HEK293 (cell line): Measurements from ENCODE around the gene KDM5A.

Experiments
- CTCF ChIA-PET: fragments of 350-600 bp; formaldehyde crosslinking; extraction: SDS; loops from one replicate; lab custom pipeline; 2021; ENCODE audit warnings: antibody characterized with exemption; lab: Yijun Ruan, JAX
- POLR2A ChIA-PET: fragments of 300-600 bp; formaldehyde crosslinking; extraction: SDS; loops from one replicate; lab custom pipeline; 2020; ENCODE audit warnings: antibody characterized with exemption, inconsistent platforms; lab: Yijun Ruan, JAX
- H3K27ac ChIP-seq: fragments of 200-500 bp; sonication (Bioruptor generic); 2 replicates; pipeline ENCODE4 v1.5.1; 2014; ENCODE audit warnings: low read depth, low read length, control low read depth, inconsistent platforms; ENCODE audit errors: extremely low read depth
- H3K36me3 ChIP-seq, 2 experiments: fragments of 200-500 bp in 1 of 2; sonication (Bioruptor generic) in 1 of 2; 1 replicate in 1 of 2; 2 replicates in 1 of 2; pipeline ENCODE4 v1.5.1; 2014 to 2017; ENCODE audit warnings: inconsistent platforms in 2 of 2, low read length in 2 of 2; ENCODE audit not compliant: control insufficient read depth in 2 of 2, insufficient read depth in 1 of 2
- H3K4me1 ChIP-seq: fragments of 200-500 bp; sonication (Bioruptor generic); 2 replicates; pipeline ENCODE4 v1.5.1; 2014; ENCODE audit warnings: mild to moderate bottlenecking, low read length, inconsistent platforms; ENCODE audit not compliant: control insufficient read depth, insufficient read depth
- H3K4me3 ChIP-seq: 2 replicates; pipeline ENCODE4 v1.5.1; 2011; ENCODE audit warnings: low read depth, mild to moderate bottlenecking, control low read depth, low read length, moderate library complexity
- H3K9me3 ChIP-seq: fragments of 200-500 bp; sonication (Bioruptor generic); 2 replicates; pipeline ENCODE4 v1.5.1; 2014; ENCODE audit warnings: low read depth, low read length, inconsistent platforms; ENCODE audit not compliant: control insufficient read depth, insufficient read depth
- PRDM1 ChIP-seq: fragments of 450-650 bp; formaldehyde crosslinking; IDR thresholded peaks from 2 replicates; pipeline ENCODE4; 2016; ENCODE audit warnings: missing biosample characterization, missing genetic modification characterization
- SALL2 ChIP-seq: fragments of 450-650 bp; formaldehyde crosslinking; IDR thresholded peaks from 2 replicates; pipeline ENCODE4 v1.5.0; 2017; ENCODE audit warnings: missing biosample characterization, mild to moderate bottlenecking, missing genetic modification characterization, borderline replicate concordance
- SCRT2 ChIP-seq: fragments of 450-650 bp; formaldehyde crosslinking; IDR thresholded peaks from 2 replicates; pipeline ENCODE4 v1.5.1; 2016; ENCODE audit warnings: missing biosample characterization, missing genetic modification characterization
- ZNF335 ChIP-seq: fragments of 450-650 bp; formaldehyde crosslinking; conservative IDR thresholded peaks from 2 replicates; pipeline ENCODE4 v1.5.1; 2016; ENCODE audit warnings: missing biosample characterization, missing genetic modification characterization
- ZNF391 ChIP-seq: fragments of 450-650 bp; formaldehyde crosslinking; IDR thresholded peaks from 2 replicates; pipeline ENCODE4 v1.5.1; 2016; ENCODE audit warnings: low read depth, missing biosample characterization, missing genetic modification characterization, borderline replicate concordance
- ZNF48 ChIP-seq: fragments of 450-650 bp; formaldehyde crosslinking; IDR thresholded peaks from 2 replicates; pipeline ENCODE4 v1.5.1; 2016; ENCODE audit warnings: missing biosample characterization, missing genetic modification characterization
- ZNF530 ChIP-seq: fragments of 450-650 bp; formaldehyde crosslinking; IDR thresholded peaks from 2 replicates; pipeline ENCODE4 v1.5.1; 2016; ENCODE audit warnings: low read depth, missing biosample characterization, missing genetic modification characterization
- ZNF596 ChIP-seq: fragments of 450-650 bp; IDR thresholded peaks from 2 replicates; pipeline ENCODE4 v1.5.0; 2018; ENCODE audit warnings: missing biosample characterization, mild to moderate bottlenecking, missing genetic modification characterization, moderate library complexity
- ZNF776 ChIP-seq: fragments of 450-650 bp; formaldehyde crosslinking; IDR thresholded peaks from 2 replicates; pipeline ENCODE4 v1.5.0; 2017; ENCODE audit warnings: missing biosample characterization, missing genetic modification characterization, borderline replicate concordance
- ZNF777 ChIP-seq: fragments of 450-650 bp; formaldehyde crosslinking; IDR thresholded peaks from 2 replicates; pipeline ENCODE4 v1.5.1; 2017; ENCODE audit warnings: missing biosample characterization, missing genetic modification characterization, borderline replicate concordance
- ZNF785 ChIP-seq: fragments of 450-650 bp; formaldehyde crosslinking; IDR thresholded peaks from 2 replicates; pipeline ENCODE4 v1.5.1; 2016; ENCODE audit warnings: missing biosample characterization, missing genetic modification characterization
- TF ChIP-seq, protein P1 (sequence below): fragments of 450-650 bp; formaldehyde crosslinking; IDR thresholded peaks from 2 replicates; pipeline ENCODE4 v1.5.1; 2016; ENCODE audit warnings: missing biosample characterization, missing genetic modification characterization
- TF ChIP-seq, protein P2 (sequence below): fragments of 450-650 bp; formaldehyde crosslinking; IDR thresholded peaks from 2 replicates; pipeline ENCODE4 v1.5.1; 2016; ENCODE audit warnings: missing biosample characterization, missing genetic modification characterization, borderline replicate concordance
- TF ChIP-seq, protein P3 (sequence below): fragments of 450-650 bp; formaldehyde crosslinking; conservative IDR thresholded peaks from 2 replicates; pipeline ENCODE4 v1.5.1; 2016; ENCODE audit warnings: low read depth, missing biosample characterization, missing genetic modification characterization
- TF ChIP-seq, protein P4 (sequence below): fragments of 450-650 bp; formaldehyde crosslinking; IDR thresholded peaks from 2 replicates; pipeline ENCODE4 v1.5.1; 2017; ENCODE audit warnings: missing biosample characterization, missing genetic modification characterization
- TF ChIP-seq, protein P5 (sequence below): fragments of 450-650 bp; formaldehyde crosslinking; IDR thresholded peaks from 2 replicates; pipeline ENCODE4 v1.5.0; 2017; ENCODE audit warnings: missing biosample characterization, missing genetic modification characterization, borderline replicate concordance

Gene KDM5A

DNA sequence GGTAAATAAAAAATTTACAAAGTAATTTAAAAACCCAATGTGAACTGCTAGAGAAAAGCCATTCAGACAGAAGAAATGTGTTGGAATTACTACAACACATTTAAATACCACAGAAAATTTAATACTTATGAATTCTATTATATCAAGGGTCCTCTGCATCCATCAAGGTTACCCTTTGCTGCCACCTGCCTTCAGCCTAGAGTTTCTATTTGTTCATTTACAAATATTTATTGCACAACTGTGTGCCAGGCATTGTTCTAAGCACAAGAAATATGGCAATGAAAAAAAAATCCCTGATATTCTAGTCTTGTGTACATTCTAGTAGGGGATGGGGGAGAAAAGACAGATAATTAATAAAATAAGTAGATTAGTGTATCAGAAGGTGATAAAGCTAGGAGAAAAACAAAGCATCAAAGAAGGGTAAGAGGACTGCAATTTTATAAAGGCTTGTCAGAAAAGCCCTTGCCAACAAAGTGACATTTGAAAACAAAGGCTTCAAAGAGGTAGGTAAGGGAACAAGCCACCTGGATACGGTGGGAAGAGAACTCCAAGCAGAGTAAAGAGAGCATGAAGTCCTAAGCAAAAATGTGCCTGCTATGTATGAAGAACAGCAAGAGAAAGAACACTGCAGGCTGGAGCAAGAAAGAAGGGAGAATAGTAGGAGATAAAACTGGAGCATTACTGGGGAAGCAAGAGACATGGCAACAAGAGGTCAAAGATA is 67.4 kb downstream of the KDM5A start:
- no peak overlapping the region for H3K4me3 ChIP-seq
- no peaks in the 10 kb centered on the region for H3K4me1 ChIP-seq
- H3K27ac ChIP-seq: no peak overlapping the region
- TF ChIP-seq, protein P1, sequence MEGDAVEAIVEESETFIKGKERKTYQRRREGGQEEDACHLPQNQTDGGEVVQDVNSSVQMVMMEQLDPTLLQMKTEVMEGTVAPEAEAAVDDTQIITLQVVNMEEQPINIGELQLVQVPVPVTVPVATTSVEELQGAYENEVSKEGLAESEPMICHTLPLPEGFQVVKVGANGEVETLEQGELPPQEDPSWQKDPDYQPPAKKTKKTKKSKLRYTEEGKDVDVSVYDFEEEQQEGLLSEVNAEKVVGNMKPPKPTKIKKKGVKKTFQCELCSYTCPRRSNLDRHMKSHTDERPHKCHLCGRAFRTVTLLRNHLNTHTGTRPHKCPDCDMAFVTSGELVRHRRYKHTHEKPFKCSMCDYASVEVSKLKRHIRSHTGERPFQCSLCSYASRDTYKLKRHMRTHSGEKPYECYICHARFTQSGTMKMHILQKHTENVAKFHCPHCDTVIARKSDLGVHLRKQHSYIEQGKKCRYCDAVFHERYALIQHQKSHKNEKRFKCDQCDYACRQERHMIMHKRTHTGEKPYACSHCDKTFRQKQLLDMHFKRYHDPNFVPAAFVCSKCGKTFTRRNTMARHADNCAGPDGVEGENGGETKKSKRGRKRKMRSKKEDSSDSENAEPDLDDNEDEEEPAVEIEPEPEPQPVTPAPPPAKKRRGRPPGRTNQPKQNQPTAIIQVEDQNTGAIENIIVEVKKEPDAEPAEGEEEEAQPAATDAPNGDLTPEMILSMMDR (tag by site-specific recombination): 0 out of 2 replicates have a peak, but pooled peaks have one; percentile 22
- no peak for TF ChIP-seq SCRT2 (tag by site-specific recombination)
- H3K36me3 ChIP-seq: peaks cover 80 to 93% of the 10 kb centered on the region in 2 experiments
- ChIA-PET POLR2A (no interaction called here), CTCF (interaction anchor here (0.6 kb wide), 1 partner anchor 967 kb away, joined by 5 read pairs; no protein-coding TSS in a partner anchor)
- no peaks in the 10 kb centered on the region for H3K9me3 ChIP-seq

DNA sequence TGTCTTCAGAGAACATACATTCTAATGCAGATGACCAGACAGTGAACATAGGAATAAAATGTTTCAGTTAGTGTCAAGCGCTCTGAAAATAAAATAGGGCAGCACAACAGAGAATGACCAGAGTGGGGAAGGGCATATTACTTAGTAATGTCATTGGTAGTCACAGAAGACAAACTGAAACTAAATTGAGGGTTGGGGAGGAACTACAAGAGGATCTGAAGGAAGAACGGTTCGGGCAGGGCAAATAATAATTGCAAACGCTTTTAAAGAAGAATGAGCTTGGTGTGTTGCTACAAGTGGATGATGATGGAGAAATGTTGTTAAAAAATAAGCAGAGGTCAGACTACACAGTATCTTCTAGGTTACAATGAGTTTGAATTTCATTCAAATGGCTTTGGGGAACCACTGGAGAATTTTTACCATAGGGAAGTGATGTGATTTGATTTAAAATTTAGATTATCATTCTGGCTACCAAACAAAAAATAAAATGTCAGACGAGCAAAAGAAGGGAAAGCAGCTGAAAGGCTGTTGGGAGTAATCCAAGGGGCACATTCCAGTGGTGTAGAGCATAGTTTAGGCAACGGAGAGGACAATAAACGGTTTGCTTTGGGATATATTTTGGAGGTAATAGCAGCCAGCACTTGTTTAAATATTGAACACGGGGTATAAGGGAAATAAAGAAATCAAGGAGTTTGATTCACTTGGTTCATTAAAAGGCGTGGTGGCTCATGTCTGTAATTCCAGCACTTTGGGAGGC is 70.2 kb downstream of the KDM5A start:
- no peak overlapping the region for H3K4me3 ChIP-seq
- TF ChIP-seq PRDM1 (tag by site-specific recombination) (no peak), ZNF335 (no peak), ZNF596 (no peak), ZNF48 (tag by site-specific recombination) (no peak), ZNF391 (tag by site-specific recombination) (no peak), SALL2 (tag by site-specific recombination) (no peak), ZNF776 (tag by site-specific recombination) (no peak), ZNF777 (tag by site-specific recombination) (no peak)
- TF ChIP-seq, protein P2, sequence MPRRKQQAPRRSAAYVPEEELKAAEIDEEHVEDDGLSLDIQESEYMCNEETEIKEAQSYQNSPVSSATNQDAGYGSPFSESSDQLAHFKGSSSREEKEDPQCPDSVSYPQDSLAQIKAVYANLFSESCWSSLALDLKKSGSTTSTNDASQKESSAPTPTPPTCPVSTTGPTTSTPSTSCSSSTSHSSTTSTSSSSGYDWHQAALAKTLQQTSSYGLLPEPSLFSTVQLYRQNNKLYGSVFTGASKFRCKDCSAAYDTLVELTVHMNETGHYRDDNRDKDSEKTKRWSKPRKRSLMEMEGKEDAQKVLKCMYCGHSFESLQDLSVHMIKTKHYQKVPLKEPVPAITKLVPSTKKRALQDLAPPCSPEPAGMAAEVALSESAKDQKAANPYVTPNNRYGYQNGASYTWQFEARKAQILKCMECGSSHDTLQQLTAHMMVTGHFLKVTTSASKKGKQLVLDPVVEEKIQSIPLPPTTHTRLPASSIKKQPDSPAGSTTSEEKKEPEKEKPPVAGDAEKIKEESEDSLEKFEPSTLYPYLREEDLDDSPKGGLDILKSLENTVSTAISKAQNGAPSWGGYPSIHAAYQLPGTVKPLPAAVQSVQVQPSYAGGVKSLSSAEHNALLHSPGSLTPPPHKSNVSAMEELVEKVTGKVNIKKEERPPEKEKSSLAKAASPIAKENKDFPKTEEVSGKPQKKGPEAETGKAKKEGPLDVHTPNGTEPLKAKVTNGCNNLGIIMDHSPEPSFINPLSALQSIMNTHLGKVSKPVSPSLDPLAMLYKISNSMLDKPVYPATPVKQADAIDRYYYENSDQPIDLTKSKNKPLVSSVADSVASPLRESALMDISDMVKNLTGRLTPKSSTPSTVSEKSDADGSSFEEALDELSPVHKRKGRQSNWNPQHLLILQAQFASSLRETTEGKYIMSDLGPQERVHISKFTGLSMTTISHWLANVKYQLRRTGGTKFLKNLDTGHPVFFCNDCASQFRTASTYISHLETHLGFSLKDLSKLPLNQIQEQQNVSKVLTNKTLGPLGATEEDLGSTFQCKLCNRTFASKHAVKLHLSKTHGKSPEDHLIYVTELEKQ (tag by site-specific recombination): no peak
- ChIA-PET POLR2A (no interaction called here), CTCF (interaction anchor here (1.2 kb wide), 1 partner anchor 23 kb away, joined by 5 read pairs; no protein-coding TSS in a partner anchor)
- H3K36me3 ChIP-seq: peaks cover 78 to 91% of the 10 kb centered on the region in 2 experiments
- H3K27ac ChIP-seq: no peak overlapping the region
- H3K4me1 ChIP-seq: no peaks in the 10 kb centered on the region
- no peaks in the 10 kb centered on the region for H3K9me3 ChIP-seq

DNA sequence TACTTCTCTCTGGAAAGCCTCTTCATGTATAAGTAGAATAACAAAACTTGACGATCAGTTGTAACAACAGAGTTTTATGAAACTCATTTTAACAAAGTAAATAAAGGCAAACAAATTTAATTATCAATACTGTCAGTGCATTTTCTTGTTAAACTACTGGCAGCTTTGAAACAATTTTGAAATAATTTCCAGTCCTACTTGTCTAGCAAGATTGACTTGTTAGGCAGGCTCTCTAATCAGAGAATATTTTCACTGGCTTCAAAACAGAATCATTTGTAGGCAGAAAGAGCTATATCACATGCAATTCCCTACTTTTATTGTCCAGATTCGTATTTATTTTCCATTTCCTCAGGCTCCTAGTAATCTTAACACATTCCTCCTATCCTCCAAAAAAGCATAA is 80.6 kb downstream of the KDM5A start:
- Histone ChIP-seq H3K4me1 (0 out of 2 replicates have a peak, but pooled peaks cover 2% of the 10 kb centered on the region), H3K9me3 (no peaks in the 10 kb centered on the region), H3K4me3 (no peak overlapping the region), H3K36me3 (peaks cover 71 to 94% of the 10 kb centered on the region in 2 experiments), H3K27ac (no peak overlapping the region)
- POLR2A ChIA-PET: no interaction called here
- CTCF ChIA-PET: no interaction called here
- TF ChIP-seq ZNF530: no peak
- TF ChIP-seq, protein P3, sequence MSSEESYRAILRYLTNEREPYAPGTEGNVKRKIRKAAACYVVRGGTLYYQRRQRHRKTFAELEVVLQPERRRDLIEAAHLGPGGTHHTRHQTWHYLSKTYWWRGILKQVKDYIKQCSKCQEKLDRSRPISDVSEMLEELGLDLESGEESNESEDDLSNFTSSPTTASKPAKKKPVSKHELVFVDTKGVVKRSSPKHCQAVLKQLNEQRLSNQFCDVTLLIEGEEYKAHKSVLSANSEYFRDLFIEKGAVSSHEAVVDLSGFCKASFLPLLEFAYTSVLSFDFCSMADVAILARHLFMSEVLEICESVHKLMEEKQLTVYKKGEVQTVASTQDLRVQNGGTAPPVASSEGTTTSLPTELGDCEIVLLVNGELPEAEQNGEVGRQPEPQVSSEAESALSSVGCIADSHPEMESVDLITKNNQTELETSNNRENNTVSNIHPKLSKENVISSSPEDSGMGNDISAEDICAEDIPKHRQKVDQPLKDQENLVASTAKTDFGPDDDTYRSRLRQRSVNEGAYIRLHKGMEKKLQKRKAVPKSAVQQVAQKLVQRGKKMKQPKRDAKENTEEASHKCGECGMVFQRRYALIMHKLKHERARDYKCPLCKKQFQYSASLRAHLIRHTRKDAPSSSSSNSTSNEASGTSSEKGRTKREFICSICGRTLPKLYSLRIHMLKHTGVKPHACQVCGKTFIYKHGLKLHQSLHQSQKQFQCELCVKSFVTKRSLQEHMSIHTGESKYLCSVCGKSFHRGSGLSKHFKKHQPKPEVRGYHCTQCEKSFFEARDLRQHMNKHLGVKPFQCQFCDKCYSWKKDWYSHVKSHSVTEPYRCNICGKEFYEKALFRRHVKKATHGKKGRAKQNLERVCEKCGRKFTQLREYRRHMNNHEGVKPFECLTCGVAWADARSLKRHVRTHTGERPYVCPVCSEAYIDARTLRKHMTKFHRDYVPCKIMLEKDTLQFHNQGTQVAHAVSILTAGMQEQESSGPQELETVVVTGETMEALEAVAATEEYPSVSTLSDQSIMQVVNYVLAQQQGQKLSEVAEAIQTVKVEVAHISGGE (tag by site-specific recombination): no peak
- TF ChIP-seq, protein P4, sequence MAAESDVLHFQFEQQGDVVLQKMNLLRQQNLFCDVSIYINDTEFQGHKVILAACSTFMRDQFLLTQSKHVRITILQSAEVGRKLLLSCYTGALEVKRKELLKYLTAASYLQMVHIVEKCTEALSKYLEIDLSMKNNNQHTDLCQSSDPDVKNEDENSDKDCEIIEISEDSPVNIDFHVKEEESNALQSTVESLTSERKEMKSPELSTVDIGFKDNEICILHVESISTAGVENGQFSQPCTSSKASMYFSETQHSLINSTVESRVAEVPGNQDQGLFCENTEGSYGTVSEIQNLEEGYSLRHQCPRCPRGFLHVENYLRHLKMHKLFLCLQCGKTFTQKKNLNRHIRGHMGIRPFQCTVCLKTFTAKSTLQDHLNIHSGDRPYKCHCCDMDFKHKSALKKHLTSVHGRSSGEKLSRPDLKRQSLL (tag by site-specific recombination): no peak
- TF ChIP-seq, protein P5, sequence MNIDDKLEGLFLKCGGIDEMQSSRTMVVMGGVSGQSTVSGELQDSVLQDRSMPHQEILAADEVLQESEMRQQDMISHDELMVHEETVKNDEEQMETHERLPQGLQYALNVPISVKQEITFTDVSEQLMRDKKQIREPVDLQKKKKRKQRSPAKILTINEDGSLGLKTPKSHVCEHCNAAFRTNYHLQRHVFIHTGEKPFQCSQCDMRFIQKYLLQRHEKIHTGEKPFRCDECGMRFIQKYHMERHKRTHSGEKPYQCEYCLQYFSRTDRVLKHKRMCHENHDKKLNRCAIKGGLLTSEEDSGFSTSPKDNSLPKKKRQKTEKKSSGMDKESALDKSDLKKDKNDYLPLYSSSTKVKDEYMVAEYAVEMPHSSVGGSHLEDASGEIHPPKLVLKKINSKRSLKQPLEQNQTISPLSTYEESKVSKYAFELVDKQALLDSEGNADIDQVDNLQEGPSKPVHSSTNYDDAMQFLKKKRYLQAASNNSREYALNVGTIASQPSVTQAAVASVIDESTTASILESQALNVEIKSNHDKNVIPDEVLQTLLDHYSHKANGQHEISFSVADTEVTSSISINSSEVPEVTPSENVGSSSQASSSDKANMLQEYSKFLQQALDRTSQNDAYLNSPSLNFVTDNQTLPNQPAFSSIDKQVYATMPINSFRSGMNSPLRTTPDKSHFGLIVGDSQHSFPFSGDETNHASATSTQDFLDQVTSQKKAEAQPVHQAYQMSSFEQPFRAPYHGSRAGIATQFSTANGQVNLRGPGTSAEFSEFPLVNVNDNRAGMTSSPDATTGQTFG: no peak
- TF ChIP-seq ZNF785 (tag by site-specific recombination): no peak
